Raji (cell line): Measurements from ENCODE around the gene WWP2.

Experiments
- POLR2A ChIP-seq: IDR thresholded peaks from 2 replicates; pipeline ENCODE4 v1.6.1; 2011; ENCODE audit warnings: low read depth, low read length, control low read depth; ENCODE audit not compliant: insufficient read depth

WWP2 gene

GRCh38 chr16:69741951-69742904 is 19.9 kb upstream of the WWP2 start:
- TF ChIP-seq POLR2A: no peak

GRCh38 chr16:69744363-69745231 is 17.5 kb upstream of the WWP2 start:
- TF ChIP-seq POLR2A: no peak

- TF ChIP-seq POLR2A: no peak
These were observed 16.9 kb upstream of the WWP2 start for GRCh38 chr16:69745232-69745612.

- no peak for TF ChIP-seq POLR2A
These were observed 16.2 kb upstream of the WWP2 start for GRCh38 chr16:69745959-69746358.

- TF ChIP-seq POLR2A: no peak
These were observed 15.0 kb upstream of the WWP2 start for GRCh38 chr16:69747115-69747514.

- TF ChIP-seq POLR2A: no peak
These were observed 13.3 kb upstream of the WWP2 start for GRCh38 chr16:69748694-69749345.

GRCh38 chr16:69754143-69754468 is 8.0 kb upstream of the WWP2 start:
- TF ChIP-seq POLR2A: no peak

- TF ChIP-seq POLR2A: peak; percentile 99
These were observed 7.4 kb upstream of the WWP2 start, which contains the start of gene NOB1 for GRCh38 chr16:69754469-69755310. TSS of gene NOB1 (minus strand) at chr16:69754926. CDS start at chr16:69754910, 16 bp downstream.

GRCh38 chr16:69756705-69757104 is 5.4 kb upstream of the WWP2 start:
- no peak for TF ChIP-seq POLR2A

GRCh38 chr16:69762814-69763598 is 874 bp downstream of the WWP2 start:
- no peak for TF ChIP-seq POLR2A

GRCh38 chr16:69763599-69763942 is 1.4 kb downstream of the WWP2 start:
- no peak for TF ChIP-seq POLR2A

- no peak for TF ChIP-seq POLR2A
These were observed 5.5 kb downstream of the WWP2 start for GRCh38 chr16:69767459-69768229.

GRCh38 chr16:69768666-69769065 is 6.5 kb downstream of the WWP2 start:
- no peak for TF ChIP-seq POLR2A
